CD14-positive monocyte (primary cell): ENCODE results near the gene ACVR1. TPM values are rescaled to one million over a fixed set of nuclear protein-coding genes. Genes with fewer than 3 reads are reported as not detected.

Experiments
- DNase-seq, 3 donors: peaks; one replicate each; pipeline ENCODE4 v3.0.0-alpha.2; 2011 to 2022
- H2AFZ ChIP-seq: 2 replicates; pipeline ENCODE4 v1.6.0; 2012; ENCODE audit warnings: mild to moderate bottlenecking, low read depth, low read length, inconsistent platforms; ENCODE audit not compliant: insufficient read depth, poor library complexity, severe bottlenecking
- H3K27ac ChIP-seq, 2 donors: 1 replicate in 1 of 2; 2 replicates in 1 of 2; pipeline ENCODE4 v1.5.1; 2012 to 2013; ENCODE audit warnings: low read length in 2 of 2, control low read depth in 1 of 2, inconsistent platforms in 1 of 2, low read depth in 1 of 2, mild to moderate bottlenecking in 1 of 2
- H3K27me3 ChIP-seq, 2 donors: one replicate each; pipeline versions ENCODE4 v1.6.0 to v1.6.1; 2011 to 2013; ENCODE audit warnings: low read length in 2 of 2; ENCODE audit not compliant: control insufficient read depth in 2 of 2, insufficient read depth in 2 of 2
- H3K36me3 ChIP-seq, 2 donors: replicated peaks in 1 of 2; 1 replicate in 1 of 2; 2 replicates in 1 of 2; pipeline versions ENCODE4 v1.5.1 to v1.6.1; 2012 to 2013; ENCODE audit warnings: low read length in 2 of 2, control low read depth in 1 of 2, inconsistent platforms in 1 of 2, mild to moderate bottlenecking in 1 of 2; ENCODE audit not compliant: insufficient read depth in 2 of 2, control insufficient read depth in 1 of 2
- H3K4me1 ChIP-seq, 2 donors: 1 replicate in 1 of 2; 2 replicates in 1 of 2; pipeline versions ENCODE4 v1.5.1 to v1.6.1; 2012 to 2013; ENCODE audit warnings: low read length in 2 of 2, control low read depth in 1 of 2, inconsistent platforms in 1 of 2, mild to moderate bottlenecking in 1 of 2, moderate library complexity in 1 of 2; ENCODE audit not compliant: insufficient read depth in 2 of 2, control insufficient read depth in 1 of 2
- H3K4me2 ChIP-seq: replicated peaks from 2 replicates; pipeline ENCODE3; 2012; ENCODE audit warnings: low read length, moderate library complexity, mild to moderate bottlenecking; ENCODE audit not compliant: poor library complexity, severe bottlenecking; ENCODE audit errors: extremely low read depth
- H3K4me3 ChIP-seq, 3 experiments: fragments of 200-600 bp in 1 of 3; sonication (generic) in 1 of 3; replicated peaks in 1 of 3; 1 replicate in 2 of 3; 2 replicates in 1 of 3; pipeline ENCODE4 v1.5.1; 2011 to 2013; ENCODE audit warnings: low read length in 3 of 3, mild to moderate bottlenecking in 3 of 3, control low read depth in 2 of 3, low read depth in 2 of 3, inconsistent platforms in 1 of 3, moderate library complexity in 1 of 3
- H3K79me2 ChIP-seq: 2 replicates; pipeline ENCODE4 v1.6.0; 2012; ENCODE audit warnings: mild to moderate bottlenecking, control low read depth, inconsistent platforms, low read length, moderate library complexity; ENCODE audit not compliant: insufficient read depth
- H3K9ac ChIP-seq: 2 replicates; pipeline ENCODE4 v1.6.0; 2017; ENCODE audit warnings: low read length, mild to moderate bottlenecking; ENCODE audit not compliant: insufficient read depth, poor library complexity, severe bottlenecking
- H3K9me3 ChIP-seq, 2 donors: replicated peaks in 1 of 2; 1 replicate in 1 of 2; 2 replicates in 1 of 2; pipeline versions ENCODE4 v1.5.1 to v1.6.1; 2012 to 2013; ENCODE audit warnings: low read length in 2 of 2, control low read depth in 1 of 2; ENCODE audit not compliant: control insufficient read depth in 1 of 2, insufficient read depth in 1 of 2
- H4K20me1 ChIP-seq: 2 replicates; pipeline ENCODE4 v1.6.0; 2012; ENCODE audit warnings: mild to moderate bottlenecking, low read length, control low read depth, moderate library complexity; ENCODE audit not compliant: insufficient read depth
- H3K27ac Mint-ChIP-seq, 7 donors: one replicate each; pipeline ENCODE4 v1.8.0; 2020; ENCODE audit warnings: mild to moderate bottlenecking in 7 of 7, mixed read lengths in 7 of 7, moderate library complexity in 6 of 7, inconsistent platforms in 2 of 7
- H3K27me3 Mint-ChIP-seq, 3 donors: one replicate each; pipeline ENCODE4 v1.8.0; 2021 to 2022; ENCODE audit warnings: low read depth in 3 of 3, mild to moderate bottlenecking in 3 of 3, mixed read lengths in 3 of 3, moderate library complexity in 3 of 3, inconsistent platforms in 1 of 3
- H3K36me3 Mint-ChIP-seq, 2 donors: one replicate each; pipeline ENCODE4 v1.8.0; 2020; ENCODE audit warnings: mixed read lengths in 2 of 2, inconsistent platforms in 1 of 2, mild to moderate bottlenecking in 1 of 2
- H3K4me1 Mint-ChIP-seq: one replicate; pipeline ENCODE4 v1.8.0; 2020; ENCODE audit warnings: mild to moderate bottlenecking, mixed read lengths
- H3K4me3 Mint-ChIP-seq, 2 donors: one replicate each; pipeline ENCODE4 v1.8.0; 2020; ENCODE audit warnings: mild to moderate bottlenecking in 2 of 2, mixed read lengths in 2 of 2, moderate library complexity in 1 of 2
- H3K9me3 Mint-ChIP-seq, 7 donors: one replicate each; pipeline ENCODE4 v1.8.0; 2020 to 2022; ENCODE audit warnings: mixed read lengths in 7 of 7, mild to moderate bottlenecking in 6 of 7, moderate library complexity in 6 of 7, inconsistent platforms in 2 of 7
- CTCF ChIP-seq: fragments of 200-600 bp; IDR thresholded peaks from one replicate; pipeline ENCODE4 v1.8.0; 2022; ENCODE audit warnings: antibody characterized with exemption, mild to moderate bottlenecking
- WGBS: methylation state at CpG from one replicate; pipeline ENCODE4 v1.1.5; 2013; ENCODE audit warnings: missing lambda C conversion rate; ENCODE audit not compliant: insufficient coverage; 5-methylcytosine and 5-hydroxymethylcytosine counted together
- intact Hi-C, 2 donors: fragments of 100-400 bp; cut with micrococcal nuclease; formaldehyde crosslinking; loops; one replicate each; pipeline versions ENCODE4 v1.15.0 to v1.15.1; 2023
- polyA plus RNA-seq, 3 donors: library from polyadenylated mRNA; depleted of rRNA in 1 of 3; unstranded in 2 of 3; stranded (reverse) in 1 of 3; fragments of 300-500 nt in 2 of 3; fragments of >200 nt in 1 of 3; fragmentation: Illumina TruSeq in 2 of 3; gene quantifications; 1 replicate in 2 of 3; 2 replicates in 1 of 3; pipeline ENCODE4 v1.2.3, GENCODE V29; 2012 to 2021

Gene ACVR1
- polyA plus RNA-seq, 3 donors: 2.8 to 13.4 (median 4.9) TPM

GRCh38 chr2:157785866-157786662 lies 90.1 kb downstream of the ACVR1 start:
- Histone ChIP-seq H2AFZ (no peak overlapping the region), H3K4me3 (no peak overlapping the region), H3K27me3 (no peaks in the 10 kb centered on the region), H3K27ac (no peak overlapping the region), H4K20me1 (peaks cover 4% of the 10 kb centered on the region), H3K79me2 (no peaks in the 10 kb centered on the region), H3K36me3 (peaks cover 0 to 5% of the 10 kb centered on the region in 2 donors), H3K4me2 (no peak overlapping the region), H3K9ac (no peak overlapping the region), H3K4me1 (no peaks in the 10 kb centered on the region), H3K9me3 (no peaks in the 10 kb centered on the region)
- no peak for TF ChIP-seq CTCF
- no peaks in the 10 kb centered on the region for H3K4me1 Mint-ChIP-seq
- no peaks in the 10 kb centered on the region for H3K9me3 Mint-ChIP-seq
- DNase-seq: no peak
- H3K27me3 Mint-ChIP-seq: no peaks in the 10 kb centered on the region
- H3K27ac Mint-ChIP-seq: no peak overlapping the region
- WGBS: 90% methylated on average over 1 of the region's 6 CpGs
- intact Hi-C loops: no loop called here
- peaks cover 0 to 2% of the 10 kb centered on the region in 2 donors for H3K36me3 Mint-ChIP-seq
- H3K4me3 Mint-ChIP-seq: no peak overlapping the region

DNA sequence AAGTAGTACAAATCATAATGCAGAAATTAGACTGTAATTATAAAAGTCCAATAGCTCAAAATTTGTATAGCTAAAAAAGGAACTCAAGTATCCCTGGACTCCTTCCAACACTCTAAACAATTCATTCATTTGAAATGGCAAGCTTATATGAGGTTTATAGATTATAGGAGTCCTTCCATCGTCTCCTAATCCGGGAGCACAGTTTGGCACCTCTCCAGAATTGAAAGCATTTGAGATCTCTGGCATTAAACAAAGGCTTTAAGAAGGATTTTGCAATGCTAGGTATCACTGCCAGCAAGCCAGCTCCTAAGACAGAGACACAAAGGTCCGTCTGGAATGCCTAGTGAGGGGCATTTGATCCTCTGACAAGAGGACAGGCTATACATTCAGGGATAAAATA lies 90.9 kb downstream of the ACVR1 start:
- Mint-ChIP-seq H3K4me3 (no peak overlapping the region), H3K36me3 (peaks cover 5% of the 10 kb centered on the region in 2 donors), H3K9me3 (no peaks in the 10 kb centered on the region), H3K27ac (no peak overlapping the region), H3K27me3 (no peaks in the 10 kb centered on the region), H3K4me1 (no peaks in the 10 kb centered on the region)
- Histone ChIP-seq H3K9me3 (no peaks in the 10 kb centered on the region), H3K4me3 (no peak overlapping the region), H3K4me1 (no peaks in the 10 kb centered on the region), H3K27me3 (no peaks in the 10 kb centered on the region), H3K4me2 (no peak overlapping the region), H4K20me1 (peaks cover 4% of the 10 kb centered on the region), H3K36me3 (peaks cover 2 to 11% of the 10 kb centered on the region in 2 donors), H3K27ac (no peak overlapping the region), H3K9ac (no peak overlapping the region), H2AFZ (no peak overlapping the region), H3K79me2 (no peaks in the 10 kb centered on the region)
- no peak for DNase-seq
- no peak for TF ChIP-seq CTCF
- intact Hi-C loops: no loop called here
- WGBS: 71% methylated on average over 1 of the region's 3 CpGs
